ENCODE measurements around the gene DOCK1.

DOCK1 gene

GRCh38 chr10:127354255-127354654, 449.0 kb downstream of the DOCK1 start:
- DNase-seq (ENCODE audit: low read depth in 2 of 2): no peak

- no peak for DNase-seq (ENCODE audit: low read depth in 2 of 2)
These were observed 449.8 kb downstream of the DOCK1 start for GRCh38 chr10:127354992-127355391.

GRCh38 chr10:127356360-127356759, 451.1 kb downstream of the DOCK1 start:
- no peak for DNase-seq (ENCODE audit: low read depth in 2 of 2)

- DNase-seq (ENCODE audit: low read depth in 2 of 2): no peak
These were observed 452.0 kb downstream of the DOCK1 start for GRCh38 chr10:127357265-127357664.

- no peak for DNase-seq (ENCODE audit: low read depth in 2 of 2)
These were observed 453.1 kb downstream of the DOCK1 start for GRCh38 chr10:127358337-127358736.

- DNase-seq (ENCODE audit: low read depth in 2 of 2): no peak
These were observed 458.8 kb downstream of the DOCK1 start for GRCh38 chr10:127364034-127364433.

GRCh38 chr10:127368101-127368500, 462.9 kb downstream of the DOCK1 start:
- DNase-seq (ENCODE audit: low read depth in 2 of 2): no peak

- no peak for DNase-seq (ENCODE audit: low read depth in 2 of 2)
These were observed 463.7 kb downstream of the DOCK1 start for GRCh38 chr10:127368929-127369328.

- DNase-seq (ENCODE audit: low read depth in 2 of 2): no peak
These were observed 465.4 kb downstream of the DOCK1 start for GRCh38 chr10:127370601-127371000.

- DNase-seq (ENCODE audit: low read depth in 2 of 2): no peak
These were observed 467.1 kb downstream of the DOCK1 start for GRCh38 chr10:127372361-127372760.

GRCh38 chr10:127374074-127374680, 468.9 kb downstream of the DOCK1 start:
- DNase-seq (ENCODE audit: low read depth in 2 of 2): no peak

GRCh38 chr10:127374901-127375300, 469.7 kb downstream of the DOCK1 start:
- DNase-seq (ENCODE audit: low read depth in 2 of 2): no peak

- no peak for DNase-seq (ENCODE audit: low read depth in 2 of 2)
These were observed 470.2 kb downstream of the DOCK1 start for GRCh38 chr10:127375461-127375860.

- no peak for DNase-seq (ENCODE audit: low read depth in 2 of 2)
These were observed 470.8 kb downstream of the DOCK1 start for GRCh38 chr10:127376071-127376470.

GRCh38 chr10:127378628-127379027, 473.4 kb downstream of the DOCK1 start:
- no peak for DNase-seq (ENCODE audit: low read depth in 2 of 2)

GRCh38 chr10:127384532-127384931, 479.3 kb downstream of the DOCK1 start:
- no peak for DNase-seq (ENCODE audit: low read depth in 2 of 2)

GRCh38 chr10:127385066-127385465, 479.8 kb downstream of the DOCK1 start:
- no peak for DNase-seq (ENCODE audit: low read depth in 2 of 2)

- DNase-seq (ENCODE audit: low read depth in 2 of 2): no peak
These were observed 481.5 kb downstream of the DOCK1 start for GRCh38 chr10:127386606-127387327.

GRCh38 chr10:127391875-127392274, 486.6 kb downstream of the DOCK1 start:
- DNase-seq (ENCODE audit: low read depth in 2 of 2): no peak

- no peak for DNase-seq (ENCODE audit: low read depth in 2 of 2)
These were observed 487.4 kb downstream of the DOCK1 start for GRCh38 chr10:127392351-127393235.

GRCh38 chr10:127398140-127398970, 493.1 kb downstream of the DOCK1 start:
- no peak for DNase-seq (ENCODE audit: low read depth in 2 of 2)

- DNase-seq (ENCODE audit: low read depth in 2 of 2): no peak
These were observed 493.7 kb downstream of the DOCK1 start for GRCh38 chr10:127398971-127399365.
